Astrocyte of the spinal cord (primary cell): ENCODE results near the gene NOS1AP.

Experiments used
- DNase-seq: peaks from one replicate; pipeline ENCODE4 v3.0.0; 2011; ENCODE audit warnings: low read depth, low spot score
- H3K4me3 ChIP-seq: 2 replicates; pipeline ENCODE4 v1.5.1; 2011; ENCODE audit warnings: low read depth, mild to moderate bottlenecking, low read length, moderate library complexity
- in situ Hi-C: cut with HindIII; loops from 2 replicates; pipeline ENCODE4 v1.10.0; 2017; ENCODE audit warnings: low sequenced_read_pairs
- TF ChIP-seq, protein P1 (sequence below): IDR thresholded peaks from 2 replicates; pipeline ENCODE4 v1.5.1; 2012; ENCODE audit warnings: low read depth, mild to moderate bottlenecking, low read length, inconsistent platforms

NOS1AP gene

DNA sequence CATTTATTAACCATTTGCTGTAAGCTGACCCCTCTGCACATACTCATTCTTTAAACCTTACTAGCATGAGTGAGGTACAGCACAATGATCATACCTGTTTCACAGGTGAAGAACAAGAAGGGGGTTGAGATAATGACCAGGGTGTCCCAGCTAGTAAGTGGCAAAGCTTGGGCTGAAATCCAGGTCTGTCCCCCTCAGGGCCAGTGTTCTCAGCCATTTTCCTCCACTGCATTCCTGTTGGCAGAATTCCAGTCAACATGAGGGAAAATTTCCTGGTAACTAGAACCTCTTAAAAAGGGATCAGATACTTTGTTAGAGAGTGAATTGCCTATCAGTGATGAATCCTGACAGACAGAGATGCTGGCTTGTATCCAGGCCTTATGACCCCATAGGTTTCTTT lies 259.0 kb downstream of the NOS1AP start:
- in situ Hi-C loops: no loop called here

DNA sequence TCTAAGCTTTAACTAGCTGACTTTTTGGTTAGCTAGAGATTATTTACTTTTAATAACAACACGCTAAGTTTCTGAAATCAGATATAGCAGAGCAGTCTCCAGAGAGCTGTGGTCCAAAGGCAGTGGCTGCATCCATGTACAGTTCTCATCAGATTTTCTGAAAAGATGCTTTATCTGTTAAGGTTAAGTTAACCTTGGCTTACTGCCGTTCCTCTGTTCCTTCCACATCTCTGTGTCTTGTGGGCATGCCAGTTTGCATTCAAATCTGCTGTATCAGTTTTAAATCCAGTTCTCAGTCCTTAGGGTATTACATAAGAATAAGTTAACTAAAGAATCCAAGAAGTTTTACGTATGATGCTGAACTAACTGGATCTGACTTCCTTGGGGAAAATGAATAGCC lies 260.3 kb downstream of the NOS1AP start:
- DNase-seq: no peak
- no peak overlapping the region for H3K4me3 ChIP-seq
- TF ChIP-seq, protein P1, sequence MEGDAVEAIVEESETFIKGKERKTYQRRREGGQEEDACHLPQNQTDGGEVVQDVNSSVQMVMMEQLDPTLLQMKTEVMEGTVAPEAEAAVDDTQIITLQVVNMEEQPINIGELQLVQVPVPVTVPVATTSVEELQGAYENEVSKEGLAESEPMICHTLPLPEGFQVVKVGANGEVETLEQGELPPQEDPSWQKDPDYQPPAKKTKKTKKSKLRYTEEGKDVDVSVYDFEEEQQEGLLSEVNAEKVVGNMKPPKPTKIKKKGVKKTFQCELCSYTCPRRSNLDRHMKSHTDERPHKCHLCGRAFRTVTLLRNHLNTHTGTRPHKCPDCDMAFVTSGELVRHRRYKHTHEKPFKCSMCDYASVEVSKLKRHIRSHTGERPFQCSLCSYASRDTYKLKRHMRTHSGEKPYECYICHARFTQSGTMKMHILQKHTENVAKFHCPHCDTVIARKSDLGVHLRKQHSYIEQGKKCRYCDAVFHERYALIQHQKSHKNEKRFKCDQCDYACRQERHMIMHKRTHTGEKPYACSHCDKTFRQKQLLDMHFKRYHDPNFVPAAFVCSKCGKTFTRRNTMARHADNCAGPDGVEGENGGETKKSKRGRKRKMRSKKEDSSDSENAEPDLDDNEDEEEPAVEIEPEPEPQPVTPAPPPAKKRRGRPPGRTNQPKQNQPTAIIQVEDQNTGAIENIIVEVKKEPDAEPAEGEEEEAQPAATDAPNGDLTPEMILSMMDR: no peak
- in situ Hi-C loops: no loop called here

More for the DNA sequence above, 259.0 kb downstream of the NOS1AP start:
- no peak for DNase-seq
- no peak overlapping the region for H3K4me3 ChIP-seq
- TF ChIP-seq, protein P1: no peak

DNA sequence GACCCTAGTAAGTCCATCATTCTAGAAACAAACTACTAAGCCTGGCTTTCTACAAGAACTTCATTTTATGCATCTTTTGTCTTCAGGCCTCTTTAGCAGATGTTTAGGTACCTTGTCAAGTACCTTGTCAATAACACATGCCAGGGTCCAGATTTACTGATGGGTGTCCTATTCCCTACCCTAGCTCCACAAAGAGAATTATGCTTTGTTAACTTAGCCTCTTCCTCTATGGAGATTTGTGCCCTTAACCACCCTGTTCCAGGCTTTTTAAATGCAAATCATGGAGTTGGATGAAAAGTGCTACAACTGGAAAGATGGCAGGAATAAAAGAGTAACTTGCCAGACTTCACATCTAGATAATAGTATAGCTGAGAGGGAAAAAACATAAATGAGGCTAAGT lies 264.5 kb downstream of the NOS1AP start:
- TF ChIP-seq, protein P1: no peak

DNA sequence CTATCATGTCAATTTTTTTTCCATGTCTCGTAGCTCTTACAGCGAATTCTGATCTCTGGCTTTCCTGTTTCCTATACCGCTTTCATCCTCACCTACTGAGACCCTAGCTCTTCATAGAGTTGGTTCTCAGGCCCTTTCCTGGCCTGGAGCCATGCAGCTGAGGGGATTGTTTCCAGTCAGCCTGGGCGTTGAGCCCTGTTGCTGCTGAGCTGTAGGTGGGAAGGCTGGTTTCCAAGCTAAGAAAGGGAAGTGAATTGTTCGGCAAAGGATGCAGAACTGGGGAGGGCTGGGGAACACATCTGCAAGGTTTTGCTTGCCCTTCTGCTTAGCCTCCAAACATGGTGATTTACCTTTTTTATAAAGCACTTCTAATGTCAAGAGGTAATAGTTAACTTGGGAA lies 265.6 kb downstream of the NOS1AP start:
- TF ChIP-seq, protein P1: no peak
- peak; percentile 35 for DNase-seq
- in situ Hi-C loops: no loop called here
- H3K4me3 ChIP-seq: no peak overlapping the region

More for the DNA sequence above, 264.5 kb downstream of the NOS1AP start:
- H3K4me3 ChIP-seq: no peak overlapping the region
- in situ Hi-C loops: no loop called here
- DNase-seq: no peak

DNA sequence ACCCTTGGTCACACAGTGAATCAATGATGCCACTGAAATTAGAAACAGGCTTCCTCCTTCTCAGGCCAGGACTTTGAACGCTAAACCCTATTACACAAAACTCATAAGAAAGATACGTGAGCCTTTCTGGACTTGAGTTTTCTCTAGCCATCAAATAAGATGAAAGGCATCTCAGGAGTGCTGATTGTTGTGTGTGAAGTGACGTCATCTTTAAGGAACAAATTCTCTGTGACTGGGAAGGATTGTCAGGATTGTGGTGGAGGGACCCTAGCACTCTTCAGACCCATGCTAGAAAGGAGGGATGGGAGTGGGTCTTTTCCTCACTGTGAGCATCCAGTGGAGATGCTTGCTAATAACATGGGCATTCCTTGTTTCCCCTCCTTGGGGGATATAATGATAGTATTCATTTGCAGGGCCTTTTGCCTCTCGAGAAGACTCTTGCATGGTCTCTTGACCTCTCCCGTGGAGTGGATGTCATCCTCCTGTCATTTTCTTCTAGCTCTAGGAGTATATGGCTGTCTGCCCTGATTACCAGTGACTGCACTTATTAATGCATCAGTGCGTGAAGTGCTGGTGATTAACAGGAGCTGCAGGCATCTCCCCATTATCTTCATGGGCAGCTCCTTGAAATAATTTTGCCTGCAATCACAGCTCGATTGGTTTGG lies 267.3 kb downstream of the NOS1AP start:
- TF ChIP-seq, protein P1: no peak
- no peak overlapping the region for H3K4me3 ChIP-seq
- in situ Hi-C loops: no loop called here
- DNase-seq: no peak

DNA sequence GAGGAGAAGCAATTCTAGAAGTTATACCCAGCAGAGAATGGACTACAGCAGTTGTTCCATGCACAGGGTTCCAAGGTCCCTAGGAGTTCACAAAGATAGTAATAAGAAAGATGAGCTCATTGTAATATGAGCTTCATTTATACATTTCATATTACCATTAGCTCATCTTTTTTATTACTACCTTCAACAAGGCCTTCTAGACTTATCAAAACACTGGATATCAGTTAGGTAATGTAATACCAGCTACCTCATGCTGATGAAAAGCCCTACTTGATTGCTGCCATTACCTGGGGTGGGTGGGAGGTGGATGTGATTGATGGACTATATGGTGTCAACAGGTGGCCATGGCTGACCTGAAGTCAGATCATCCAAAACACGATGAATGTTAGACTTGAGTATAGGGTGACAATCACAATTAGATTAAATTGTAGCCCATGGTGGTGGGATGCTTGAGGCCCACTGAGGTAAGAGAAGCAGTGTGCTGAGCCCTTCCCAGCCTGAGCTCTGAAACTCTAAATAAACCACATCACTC lies 273.0 kb downstream of the NOS1AP start:
- TF ChIP-seq, protein P1: no peak
- H3K4me3 ChIP-seq: no peak overlapping the region
- no peak for DNase-seq
- in situ Hi-C loops: no loop called here
